ENCODE measurements around the gene NOC2L.

- no peak for TF ChIP-seq CTCF (IDR thresholded peaks at IDR 0.05)
- no peak for TF ChIP-seq POLR2AphosphoS5 (IDR thresholded peaks at IDR 0.05)
- no peak for TF ChIP-seq EP300 (IDR thresholded peaks at IDR 0.05)
Measured at GRCh38 chr1:897226-897625, 61.8 kb downstream of the NOC2L start.
